ENCODE results near the gene IFNA10. TPM values are rescaled to one million over a fixed set of nuclear protein-coding genes. Genes with fewer than 3 reads are reported as not detected.
"Not testable (repeated sequence)": the region's sequence is repeated elsewhere in the genome, so short reads cannot be mapped to it uniquely, and the experiment has no call there.

The IFNA10 gene
- total and polyA plus RNA-seq, 9 of the 15 experiments (the other 6 are each of a cell fraction or from before 2014, with no cell fraction given) = not detected

- H3K4me3 ChIP-seq = no peak overlapping the region
- FAIRE-seq (no peak), ATAC-seq (no peak), DNase-seq (ENCODE audit: extremely low read depth in 1 of 4, low spot score in 3 of 4) (no peak)
- ChIA-PET CTCF (ENCODE audit: low intra/inter-chr PET ratio) (no interaction called here), POLR2A (no interaction called here)
- H3K9ac ChIP-seq (ENCODE audit: insufficient read depth in 1 of 2, low read depth in 2 of 2, low read length in 2 of 2) = no peak overlapping the region
- no peaks in the 10 kb centered on the region for H3K27me3 ChIP-seq (ENCODE audit: control insufficient read depth in 2 of 2, insufficient read depth in 2 of 2, low read length in 2 of 2)
- H3K4me1 ChIP-seq (replicated peaks in 1 of 2; ENCODE audit: control insufficient read depth in 2 of 2, insufficient read depth in 2 of 2, low read length in 2 of 2) = no peaks in the 10 kb centered on the region
- H3K27ac ChIP-seq (ENCODE audit: extremely low read depth, low read depth, low read length) = no peak overlapping the region
- no peaks in the 10 kb centered on the region for H4K20me1 ChIP-seq (replicated peaks; ENCODE audit: control insufficient read depth, insufficient read depth, low read length)
- no peaks in the 10 kb centered on the region for H3K36me3 ChIP-seq (ENCODE audit: control insufficient read depth, insufficient read depth, low read length)
- no TSS peak for BruUV-seq (replicated peaks)
- H2AFZ ChIP-seq (ENCODE audit: low read depth, low read length) = no peak overlapping the region
- intact Hi-C loops (cut with micrococcal nuclease) = no loop called here
- no peak overlapping the region for H3K4me2 ChIP-seq (ENCODE audit: insufficient read depth, low read length)
- no peaks in the 10 kb centered on the region for H3K79me2 ChIP-seq (ENCODE audit: control insufficient read depth, insufficient read depth, low read length)
- no CpG with 5 or more reads among the region's 1 CpG for WGBS (ENCODE audit: insufficient coverage, low coverage, missing lambda C conversion rate)
- no peaks in the 10 kb centered on the region for H3K9me1 ChIP-seq (ENCODE audit: control insufficient read depth, insufficient read depth, low read length)
- H3K9me3 ChIP-seq (replicated peaks; ENCODE audit: control insufficient read depth, insufficient read depth, low read depth, low read length) = no peaks in the 10 kb centered on the region
- in situ Hi-C loops (cut with MboI) = no loop called here
- TF ChIP-seq ZEB2 (IDR thresholded peaks at IDR 0.05) (no peak), ZNF311 (CRISPR knock-in tag; IDR thresholded peaks at IDR 0.05) (no peak), ZFP30 (CRISPR knock-in tag; IDR thresholded peaks at IDR 0.05; ENCODE audit: borderline replicate concordance) (no peak), ZNF707 (CRISPR knock-in tag; conservative IDR thresholded peaks at IDR 0.05) (no peak), KDM2B (CRISPR knock-in tag; IDR thresholded peaks at IDR 0.05) (no peak), DACH1 (IDR thresholded peaks at IDR 0.05; ENCODE audit: partially characterized antibody) (no peak), ETV6 (IDR thresholded peaks at IDR 0.05; ENCODE audit: borderline replicate concordance in 1 of 2, low read depth in 2 of 2, low read length in 1 of 2) (no peak), ETV6 (CRISPR knock-in tag; IDR thresholded peaks at IDR 0.05; ENCODE audit: borderline replicate concordance) (no peak), ZNF121 (CRISPR knock-in tag; conservative IDR thresholded peaks at IDR 0.05) (no peak), SMARCC2 (IDR thresholded peaks at IDR 0.05; ENCODE audit: low read depth) (no peak), ZBTB7A (IDR thresholded peaks at IDR 0.05; ENCODE audit: borderline replicate concordance, control insufficient read depth, low read depth, low read length) (no peak), SOX6 (IDR thresholded peaks at IDR 0.05) (no peak), YY1 (IDR thresholded peaks at IDR 0.05; ENCODE audit: borderline replicate concordance in 1 of 3, control insufficient read depth in 1 of 3, extremely low read depth in 1 of 3, insufficient read depth in 3 of 3, insufficient read length in 1 of 3, insufficient replicate concordance in 2 of 3, low read depth in 1 of 3, low read length in 2 of 3) (no peak), ASH1L (IDR thresholded peaks at IDR 0.05; ENCODE audit: borderline replicate concordance, low read depth, partially characterized antibody) (no peak), LARP7 (IDR thresholded peaks at IDR 0.05) (no peak), MTA2 (IDR thresholded peaks at IDR 0.05; ENCODE audit: low read depth) (no peak)
- TF ChIP-seq, protein P1, sequence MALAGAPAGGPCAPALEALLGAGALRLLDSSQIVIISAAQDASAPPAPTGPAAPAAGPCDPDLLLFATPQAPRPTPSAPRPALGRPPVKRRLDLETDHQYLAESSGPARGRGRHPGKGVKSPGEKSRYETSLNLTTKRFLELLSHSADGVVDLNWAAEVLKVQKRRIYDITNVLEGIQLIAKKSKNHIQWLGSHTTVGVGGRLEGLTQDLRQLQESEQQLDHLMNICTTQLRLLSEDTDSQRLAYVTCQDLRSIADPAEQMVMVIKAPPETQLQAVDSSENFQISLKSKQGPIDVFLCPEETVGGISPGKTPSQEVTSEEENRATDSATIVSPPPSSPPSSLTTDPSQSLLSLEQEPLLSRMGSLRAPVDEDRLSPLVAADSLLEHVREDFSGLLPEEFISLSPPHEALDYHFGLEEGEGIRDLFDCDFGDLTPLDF (CRISPR knock-in tag; IDR thresholded peaks at IDR 0.05) = no peak
Observed at GRCh38 chr9:21171351-21171750, 35.6 kb downstream of the IFNA10 start.

DNA sequence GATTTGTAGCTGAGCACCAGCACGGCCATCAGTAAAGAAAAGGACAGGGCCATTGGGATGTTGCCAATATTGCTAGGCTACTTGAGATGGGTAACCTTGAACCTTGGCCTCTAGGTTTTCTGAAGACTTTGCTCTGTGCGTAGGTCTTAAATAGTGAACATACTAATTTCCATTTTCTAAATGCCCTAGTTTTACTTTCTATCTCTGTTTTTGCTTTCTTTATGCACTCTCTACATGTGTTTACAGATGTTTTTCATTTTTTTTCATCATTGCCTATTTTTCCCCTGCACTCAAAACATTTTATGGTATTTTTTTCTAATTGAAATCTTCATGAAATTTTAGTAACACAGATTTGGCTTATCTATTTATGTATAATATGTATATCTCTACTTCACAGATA is 40.4 kb downstream of the IFNA10 start, which contains the start of gene IFNA21:
TSS of gene IFNA21 (minus strand) at position 101 of the 400 bp plus-strand sequence. CDS start at position 53, 48 bp downstream.
- ATAC-seq; H3K9me1 ChIP-seq (ENCODE audit: control insufficient read depth, insufficient read depth, low read length); intact Hi-C loops (cut with micrococcal nuclease); H3K27me3 ChIP-seq (ENCODE audit: control insufficient read depth in 2 of 2, insufficient read depth in 2 of 2, low read length in 2 of 2); H3K4me2 ChIP-seq (ENCODE audit: insufficient read depth, low read length); H3K36me3 ChIP-seq (ENCODE audit: control insufficient read depth, insufficient read depth, low read length); H3K9me3 ChIP-seq (replicated peaks; ENCODE audit: control insufficient read depth, insufficient read depth, low read depth, low read length); H3K4me1 ChIP-seq (replicated peaks in 1 of 2; ENCODE audit: control insufficient read depth in 2 of 2, insufficient read depth in 2 of 2, low read length in 2 of 2); H3K79me2 ChIP-seq (ENCODE audit: control insufficient read depth, insufficient read depth, low read length); H3K9ac ChIP-seq (ENCODE audit: insufficient read depth in 1 of 2, low read depth in 2 of 2, low read length in 2 of 2); H3K27ac ChIP-seq (ENCODE audit: extremely low read depth, low read depth, low read length); H3K4me3 ChIP-seq; H4K20me1 ChIP-seq (replicated peaks; ENCODE audit: control insufficient read depth, insufficient read depth, low read length); POLR2A ChIA-PET; FAIRE-seq; H2AFZ ChIP-seq (ENCODE audit: low read depth, low read length); CTCF ChIA-PET (ENCODE audit: low intra/inter-chr PET ratio); DNase-seq (ENCODE audit: extremely low read depth in 1 of 4, low spot score in 3 of 4); BruUV-seq (replicated peaks); in situ Hi-C loops (cut with MboI): not testable (repeated sequence)
- no CpG with 5 or more reads among the region's 2 CpGs for WGBS (ENCODE audit: insufficient coverage, low coverage, missing lambda C conversion rate)
